A549 (cell line): ENCODE data around the gene ICOSLG.

Experiments
- CHD2 ChIP-seq: fragments of 150-350 bp; IDR thresholded peaks from 2 replicates; pipeline ENCODE4 v1.6.1; 2014; ENCODE audit warnings: low read length; ENCODE audit not compliant: partially characterized antibody
- HDAC2 ChIP-seq: fragments of 200-600 bp; sonication (generic); IDR thresholded peaks from 2 replicates; pipeline ENCODE4 v1.6.1; 2016
- MYC ChIP-seq: IDR thresholded peaks from 2 replicates; pipeline ENCODE4 v1.6.1; 2012; ENCODE audit warnings: mild to moderate bottlenecking, inconsistent platforms, low read length, improper control_type of control experiment, borderline replicate concordance
- RAD21 ChIP-seq, 2 experiments: fragments of >200 bp in 1 of 2; sonication (Bioruptor Twin) in 1 of 2; formaldehyde crosslinking in 1 of 2; IDR thresholded peaks in 1 of 2; conservative IDR thresholded peaks in 1 of 2; 2 replicates in 1 of 2; 3 replicates in 1 of 2; pipeline ENCODE4 v1.6.1; 2012 to 2018; ENCODE audit warnings: inconsistent platforms in 1 of 2
- SREBF2 ChIP-seq: fragments of 450-650 bp; IDR thresholded peaks from 2 replicates; pipeline ENCODE4 v1.6.1; 2014; ENCODE audit warnings: mild to moderate bottlenecking, moderate library complexity
- ZC3H11A ChIP-seq: fragments of 450-650 bp; IDR thresholded peaks from 2 replicates; pipeline ENCODE4 v1.6.1; 2014; ENCODE audit warnings: antibody characterized with exemption, mild to moderate bottlenecking
- ZNF302 ChIP-seq: fragments of 250-450 bp; sonication (Bioruptor Pico); IDR thresholded peaks from 2 replicates; pipeline ENCODE4 v1.9.0; 2021; ENCODE audit warnings: inconsistent platforms, mild to moderate bottlenecking, moderate library complexity
- TF ChIP-seq, protein P1 (sequence below): fragments of 150-350 bp; IDR thresholded peaks from 2 replicates; pipeline ENCODE4 v1.6.1; 2014; ENCODE audit warnings: low read depth, mild to moderate bottlenecking, low read length
- TF ChIP-seq, protein P2 (sequence below): fragments of >200 bp; sonication (Bioruptor Twin); formaldehyde crosslinking; IDR thresholded peaks from 3 replicates; pipeline ENCODE4 v1.5.1; 2016
- TF ChIP-seq, protein P3 (sequence below): fragments of 200-600 bp; sonication (generic); IDR thresholded peaks from 2 replicates; pipeline ENCODE4 v1.6.1; 2016; ENCODE audit warnings: antibody characterized with exemption, mild to moderate bottlenecking, moderate library complexity

DNA sequence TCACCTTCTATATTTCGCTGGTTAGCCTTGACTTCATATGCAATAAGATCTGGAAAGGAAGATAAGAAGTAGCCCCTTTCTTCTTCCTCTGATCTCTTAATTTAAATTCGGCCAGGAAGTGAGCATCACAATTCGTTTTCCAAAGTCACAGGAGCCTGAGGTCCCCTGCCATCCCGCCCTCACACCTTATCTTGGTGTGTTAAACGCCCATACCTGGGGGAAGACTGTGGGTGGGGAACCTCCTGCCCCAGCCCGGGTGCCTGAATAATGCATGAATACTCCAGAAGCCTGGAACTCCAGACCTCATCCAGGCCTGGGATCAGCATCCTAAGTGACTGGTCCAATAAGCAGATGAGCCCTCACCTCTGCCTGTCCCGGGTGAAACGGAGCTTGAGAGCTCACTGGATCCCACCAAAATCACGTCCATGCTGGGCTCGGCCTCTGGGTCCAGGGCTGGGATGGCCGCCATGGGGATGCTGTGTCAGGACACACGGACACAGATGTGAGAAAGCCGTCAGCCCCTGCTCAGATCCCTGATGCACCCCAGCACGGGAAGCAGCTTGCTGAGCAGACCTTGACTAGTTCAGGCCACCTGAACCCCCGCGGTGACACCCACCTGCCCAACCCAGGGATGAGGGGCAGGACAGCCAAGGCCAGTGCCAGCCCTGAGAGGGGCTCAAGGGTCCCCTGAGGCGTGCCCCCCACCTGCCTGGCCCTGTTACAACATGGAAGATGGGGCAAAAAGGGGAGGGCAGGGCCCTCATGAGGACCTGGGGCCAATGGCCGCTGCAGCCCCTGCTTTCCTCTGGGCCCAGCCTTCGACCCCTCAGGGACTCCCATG, 20.3 kb upstream of the ICOSLG start:
- TF ChIP-seq, protein P1, sequence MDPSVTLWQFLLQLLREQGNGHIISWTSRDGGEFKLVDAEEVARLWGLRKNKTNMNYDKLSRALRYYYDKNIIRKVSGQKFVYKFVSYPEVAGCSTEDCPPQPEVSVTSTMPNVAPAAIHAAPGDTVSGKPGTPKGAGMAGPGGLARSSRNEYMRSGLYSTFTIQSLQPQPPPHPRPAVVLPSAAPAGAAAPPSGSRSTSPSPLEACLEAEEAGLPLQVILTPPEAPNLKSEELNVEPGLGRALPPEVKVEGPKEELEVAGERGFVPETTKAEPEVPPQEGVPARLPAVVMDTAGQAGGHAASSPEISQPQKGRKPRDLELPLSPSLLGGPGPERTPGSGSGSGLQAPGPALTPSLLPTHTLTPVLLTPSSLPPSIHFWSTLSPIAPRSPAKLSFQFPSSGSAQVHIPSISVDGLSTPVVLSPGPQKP = no peak
- TF ChIP-seq SREBF2 (no peak), ZNF302 (CRISPR knock-in tag) (no peak), HDAC2 (no peak), MYC (no peak), ZC3H11A (no peak), RAD21 (conservative IDR thresholded peaks at IDR 0.05 in 1 of 2, IDR thresholded peaks at IDR 0.05 in 1 of 2) (no peak), CHD2 (no peak)
- TF ChIP-seq, protein P2, sequence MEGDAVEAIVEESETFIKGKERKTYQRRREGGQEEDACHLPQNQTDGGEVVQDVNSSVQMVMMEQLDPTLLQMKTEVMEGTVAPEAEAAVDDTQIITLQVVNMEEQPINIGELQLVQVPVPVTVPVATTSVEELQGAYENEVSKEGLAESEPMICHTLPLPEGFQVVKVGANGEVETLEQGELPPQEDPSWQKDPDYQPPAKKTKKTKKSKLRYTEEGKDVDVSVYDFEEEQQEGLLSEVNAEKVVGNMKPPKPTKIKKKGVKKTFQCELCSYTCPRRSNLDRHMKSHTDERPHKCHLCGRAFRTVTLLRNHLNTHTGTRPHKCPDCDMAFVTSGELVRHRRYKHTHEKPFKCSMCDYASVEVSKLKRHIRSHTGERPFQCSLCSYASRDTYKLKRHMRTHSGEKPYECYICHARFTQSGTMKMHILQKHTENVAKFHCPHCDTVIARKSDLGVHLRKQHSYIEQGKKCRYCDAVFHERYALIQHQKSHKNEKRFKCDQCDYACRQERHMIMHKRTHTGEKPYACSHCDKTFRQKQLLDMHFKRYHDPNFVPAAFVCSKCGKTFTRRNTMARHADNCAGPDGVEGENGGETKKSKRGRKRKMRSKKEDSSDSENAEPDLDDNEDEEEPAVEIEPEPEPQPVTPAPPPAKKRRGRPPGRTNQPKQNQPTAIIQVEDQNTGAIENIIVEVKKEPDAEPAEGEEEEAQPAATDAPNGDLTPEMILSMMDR = no peak
- TF ChIP-seq, protein P3, sequence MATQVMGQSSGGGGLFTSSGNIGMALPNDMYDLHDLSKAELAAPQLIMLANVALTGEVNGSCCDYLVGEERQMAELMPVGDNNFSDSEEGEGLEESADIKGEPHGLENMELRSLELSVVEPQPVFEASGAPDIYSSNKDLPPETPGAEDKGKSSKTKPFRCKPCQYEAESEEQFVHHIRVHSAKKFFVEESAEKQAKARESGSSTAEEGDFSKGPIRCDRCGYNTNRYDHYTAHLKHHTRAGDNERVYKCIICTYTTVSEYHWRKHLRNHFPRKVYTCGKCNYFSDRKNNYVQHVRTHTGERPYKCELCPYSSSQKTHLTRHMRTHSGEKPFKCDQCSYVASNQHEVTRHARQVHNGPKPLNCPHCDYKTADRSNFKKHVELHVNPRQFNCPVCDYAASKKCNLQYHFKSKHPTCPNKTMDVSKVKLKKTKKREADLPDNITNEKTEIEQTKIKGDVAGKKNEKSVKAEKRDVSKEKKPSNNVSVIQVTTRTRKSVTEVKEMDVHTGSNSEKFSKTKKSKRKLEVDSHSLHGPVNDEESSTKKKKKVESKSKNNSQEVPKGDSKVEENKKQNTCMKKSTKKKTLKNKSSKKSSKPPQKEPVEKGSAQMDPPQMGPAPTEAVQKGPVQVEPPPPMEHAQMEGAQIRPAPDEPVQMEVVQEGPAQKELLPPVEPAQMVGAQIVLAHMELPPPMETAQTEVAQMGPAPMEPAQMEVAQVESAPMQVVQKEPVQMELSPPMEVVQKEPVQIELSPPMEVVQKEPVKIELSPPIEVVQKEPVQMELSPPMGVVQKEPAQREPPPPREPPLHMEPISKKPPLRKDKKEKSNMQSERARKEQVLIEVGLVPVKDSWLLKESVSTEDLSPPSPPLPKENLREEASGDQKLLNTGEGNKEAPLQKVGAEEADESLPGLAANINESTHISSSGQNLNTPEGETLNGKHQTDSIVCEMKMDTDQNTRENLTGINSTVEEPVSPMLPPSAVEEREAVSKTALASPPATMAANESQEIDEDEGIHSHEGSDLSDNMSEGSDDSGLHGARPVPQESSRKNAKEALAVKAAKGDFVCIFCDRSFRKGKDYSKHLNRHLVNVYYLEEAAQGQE = no peak
